ENCODE measurements around the gene ASIC3.

The ASIC3 gene

GRCh38 chr7:151062399-151063211, 14.3 kb downstream of the ASIC3 start:
- DNase-seq (ENCODE audit: low read depth, low spot score), result no peak
- H3K4me3 ChIP-seq (ENCODE audit: low read length), result no peak overlapping the region

DNA sequence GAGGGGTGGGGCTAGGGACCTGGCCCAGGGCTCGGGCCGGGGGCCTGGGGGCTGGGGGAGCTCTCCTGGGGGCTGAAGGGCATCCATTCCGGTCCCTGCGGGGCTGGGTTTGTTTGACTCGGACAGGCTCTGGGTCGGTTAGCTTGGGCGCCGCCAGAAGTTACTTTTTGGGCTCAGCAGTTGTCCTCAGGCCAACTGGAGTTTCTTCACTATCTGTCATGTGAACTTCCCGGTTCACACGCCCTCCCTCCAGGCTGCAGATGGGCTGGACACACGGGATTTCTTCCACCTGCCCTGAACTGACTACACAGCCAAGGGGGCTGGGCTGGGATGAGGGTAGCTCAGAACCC, 14.9 kb downstream of the ASIC3 start:
- no peak for DNase-seq (ENCODE audit: low read depth, low spot score)
- H3K4me3 ChIP-seq (ENCODE audit: low read length), result no peak overlapping the region

DNA sequence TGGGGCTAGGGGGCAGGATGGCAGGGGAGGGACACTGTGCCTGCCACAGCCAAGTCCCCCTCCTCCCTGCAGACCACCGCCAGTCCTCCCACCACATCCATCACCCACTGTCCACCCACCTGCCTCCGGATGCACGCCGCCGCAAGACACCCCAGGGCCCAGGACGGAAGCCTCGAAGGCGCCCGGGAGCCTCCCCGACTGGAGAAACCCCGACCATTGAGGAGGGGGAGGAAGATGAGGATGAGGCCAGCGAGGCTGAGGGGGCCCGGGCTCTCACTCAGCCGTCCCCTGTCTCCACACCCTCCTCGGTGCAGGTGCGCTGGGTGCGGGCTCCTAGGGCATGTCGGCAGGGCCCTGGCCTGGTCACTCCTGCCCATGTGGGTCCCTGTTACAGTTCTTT, 16.1 kb downstream of the ASIC3 start:
- no peak for DNase-seq (ENCODE audit: low read depth, low spot score)
- no peak overlapping the region for H3K4me3 ChIP-seq (ENCODE audit: low read length)

DNA sequence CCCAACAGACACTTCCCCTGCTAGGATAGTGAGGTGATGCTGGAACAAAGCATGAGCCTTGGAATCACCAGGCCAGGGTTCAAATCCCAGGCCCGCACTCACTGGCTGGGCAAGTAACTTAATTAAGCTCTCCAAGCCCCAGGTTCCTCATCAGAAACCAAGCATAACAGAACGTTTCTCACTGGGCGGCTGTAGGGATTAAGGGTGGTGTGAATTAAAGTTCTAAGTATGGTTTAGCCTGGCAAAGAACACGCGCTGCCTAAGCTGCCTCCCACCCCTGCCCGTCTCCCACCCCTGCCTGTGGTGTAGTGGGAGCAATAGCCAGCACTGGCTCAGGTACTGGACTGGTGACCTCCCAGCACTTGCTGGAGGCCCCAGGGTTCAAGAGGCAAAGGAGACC, 16.7 kb downstream of the ASIC3 start:
- no peak overlapping the region for H3K4me3 ChIP-seq (ENCODE audit: low read length)
- DNase-seq (ENCODE audit: low read depth, low spot score), result no peak

GRCh38 chr7:151065516-151065915, 17.2 kb downstream of the ASIC3 start:
- no peak for DNase-seq (ENCODE audit: low read depth, low spot score)
- no peak overlapping the region for H3K4me3 ChIP-seq (ENCODE audit: low read length)

- DNase-seq (ENCODE audit: low read depth, low spot score), result no peak
- H3K4me3 ChIP-seq (ENCODE audit: low read length), result no peak overlapping the region
Observed at GRCh38 chr7:151066273-151066974, 18.1 kb downstream of the ASIC3 start.

DNA sequence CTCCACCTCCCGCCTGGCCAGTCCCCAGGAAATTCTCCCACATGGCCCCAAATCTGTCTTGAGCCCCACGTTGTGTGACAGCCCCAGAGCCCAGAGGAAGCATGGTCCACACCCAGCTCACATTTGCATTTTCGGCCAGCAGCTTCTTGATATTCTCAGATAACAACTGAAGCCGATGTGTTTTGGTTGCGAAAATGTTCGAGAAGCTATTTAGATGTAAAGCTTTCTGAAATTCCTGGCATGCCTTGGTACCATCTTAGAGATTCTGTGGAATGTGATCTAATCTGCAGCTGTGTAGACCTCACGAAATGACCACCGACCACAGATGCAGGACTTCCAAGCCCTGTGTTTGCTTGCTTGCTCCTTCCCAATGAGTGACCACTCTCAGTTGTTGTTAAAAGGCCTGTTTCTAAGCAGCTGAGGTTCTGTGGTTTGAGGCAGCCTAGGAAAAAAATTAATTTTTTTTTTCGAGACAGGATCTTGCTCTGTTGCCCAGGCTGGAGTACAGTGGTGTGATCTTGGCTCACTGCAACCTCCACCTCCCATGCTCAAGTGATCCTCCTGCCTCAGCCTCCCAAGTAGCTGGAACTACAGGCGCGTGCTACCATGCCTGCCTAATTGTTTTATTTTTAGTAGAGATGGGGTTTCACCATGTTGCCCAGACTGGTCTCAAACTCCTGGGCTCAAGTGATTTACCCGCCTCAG, 19.9 kb downstream of the ASIC3 start:
- no peak for DNase-seq (ENCODE audit: low read depth, low spot score)
- H3K4me3 ChIP-seq (ENCODE audit: low read length), result no peak overlapping the region

DNA sequence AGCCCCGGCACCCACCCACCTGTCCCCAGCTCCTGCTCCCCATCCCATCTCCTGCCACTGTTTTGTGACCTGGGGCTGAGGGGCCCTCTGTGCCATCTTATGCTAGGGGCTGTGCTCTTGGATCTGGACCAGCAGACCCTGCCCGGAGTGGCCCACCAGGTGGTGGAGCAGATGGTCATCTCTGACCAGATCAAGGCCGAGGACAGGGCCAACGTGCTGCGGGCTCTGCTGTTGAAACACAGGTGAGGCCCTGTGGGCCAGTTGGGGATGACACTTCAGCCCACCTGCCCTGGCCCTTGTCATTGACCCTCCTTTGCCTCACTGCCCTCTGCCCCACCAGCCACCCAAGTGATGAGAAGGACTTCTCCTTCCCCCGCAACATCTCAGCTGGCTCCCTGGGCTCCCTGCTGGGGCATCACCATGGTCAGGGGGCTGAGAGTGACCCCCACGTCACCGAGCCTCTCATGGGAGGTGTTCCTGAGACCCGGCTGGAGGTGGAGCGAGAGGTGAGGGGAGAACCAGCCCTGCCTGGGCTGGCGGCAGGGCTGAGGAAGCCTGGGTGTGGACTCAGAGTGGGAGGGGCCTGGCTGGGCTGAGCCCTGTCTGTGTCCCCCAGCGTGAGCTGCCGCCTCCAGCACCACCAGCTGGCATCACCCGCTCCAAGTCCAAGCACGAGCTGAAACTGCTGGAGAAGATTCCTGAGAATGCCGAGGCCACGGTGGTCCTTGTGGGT, 21.7 kb downstream of the ASIC3 start:
- no peak for DNase-seq (ENCODE audit: low read depth, low spot score)
- no peak overlapping the region for H3K4me3 ChIP-seq (ENCODE audit: low read length)

DNA sequence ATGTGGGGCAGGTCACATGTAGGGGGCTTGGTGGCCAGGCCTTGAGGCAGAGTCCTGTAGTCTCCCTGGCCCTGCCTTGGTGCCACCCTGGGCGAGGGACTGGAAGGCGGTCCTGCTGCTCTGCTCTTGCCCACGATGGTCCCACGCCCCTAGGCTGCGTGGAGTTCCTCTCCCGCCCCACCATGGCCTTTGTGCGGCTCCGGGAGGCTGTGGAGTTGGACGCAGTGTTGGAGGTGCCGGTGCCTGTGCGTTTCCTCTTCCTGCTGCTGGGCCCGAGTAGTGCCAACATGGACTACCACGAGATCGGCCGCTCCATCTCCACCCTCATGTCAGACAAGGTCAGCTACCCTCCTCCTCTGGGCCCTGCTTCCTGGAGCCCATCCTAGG, 22.2 kb downstream of the ASIC3 start:
- DNase-seq (ENCODE audit: low read depth, low spot score), result no peak
- no peak overlapping the region for H3K4me3 ChIP-seq (ENCODE audit: low read length)

- no peak overlapping the region for H3K4me3 ChIP-seq (ENCODE audit: low read length)
- no peak for DNase-seq (ENCODE audit: low read depth, low spot score)
Observed at GRCh38 chr7:151071032-151071866, 22.9 kb downstream of the ASIC3 start.

- no peak overlapping the region for H3K4me3 ChIP-seq (ENCODE audit: low read length)
- DNase-seq (ENCODE audit: low read depth, low spot score), result no peak
Observed at GRCh38 chr7:151073990-151074389, 25.7 kb downstream of the ASIC3 start.

GRCh38 chr7:151074817-151075661, 26.7 kb downstream of the ASIC3 start:
- no peak overlapping the region for H3K4me3 ChIP-seq (ENCODE audit: low read length)
- DNase-seq (ENCODE audit: low read depth, low spot score), result no peak

DNA sequence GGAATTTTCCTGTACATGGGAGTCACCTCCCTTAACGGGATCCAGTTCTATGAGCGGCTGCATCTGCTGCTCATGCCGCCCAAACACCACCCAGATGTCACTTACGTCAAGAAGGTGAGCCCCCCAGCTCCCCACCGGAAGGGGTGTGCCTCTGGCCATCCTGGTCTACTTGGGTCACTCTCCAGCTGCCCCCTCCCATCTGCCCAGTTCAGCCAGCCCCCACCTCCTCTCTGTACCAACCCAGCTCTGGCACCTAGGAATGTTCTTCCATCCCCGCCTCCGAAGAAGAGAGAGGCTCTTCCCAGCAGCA, 27.3 kb downstream of the ASIC3 start:
- no peak overlapping the region for H3K4me3 ChIP-seq (ENCODE audit: low read length)
- no peak for DNase-seq (ENCODE audit: low read depth, low spot score)

GRCh38 chr7:151075978-151076426, 27.7 kb downstream of the ASIC3 start:
- H3K4me3 ChIP-seq (ENCODE audit: low read length), result no peak overlapping the region
- DNase-seq (ENCODE audit: low read depth, low spot score), result no peak

- H3K4me3 ChIP-seq (ENCODE audit: low read length), result no peak overlapping the region
- DNase-seq (ENCODE audit: low read depth, low spot score), result no peak
Observed at GRCh38 chr7:151076863-151077704, 28.8 kb downstream of the ASIC3 start.

DNA sequence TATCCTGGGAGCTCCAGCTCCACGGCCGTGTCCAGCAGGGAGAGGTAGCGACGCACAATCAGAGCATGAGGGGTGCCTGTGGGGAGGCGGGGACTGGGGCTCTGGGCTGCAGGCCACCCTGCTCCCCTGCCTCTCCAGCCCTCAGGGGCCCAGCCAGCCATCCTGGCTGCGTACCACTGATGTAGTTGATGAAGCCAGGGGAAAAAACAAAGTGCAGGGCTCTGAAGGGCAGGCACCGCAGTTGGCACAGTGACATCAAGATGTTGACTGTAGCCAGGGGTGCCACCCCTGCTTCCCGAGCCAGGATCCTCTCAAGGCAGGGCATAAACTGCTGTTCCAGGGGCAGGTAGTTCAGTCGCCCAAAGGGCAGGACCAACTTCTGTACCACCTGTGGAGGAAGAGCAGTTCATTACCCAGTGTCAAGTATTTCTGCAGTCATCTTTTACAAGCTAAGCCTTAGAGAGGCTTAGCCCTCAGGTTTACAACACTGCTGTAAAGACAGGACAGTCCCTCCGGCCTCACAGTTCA, 29.4 kb downstream of the ASIC3 start:
- H3K4me3 ChIP-seq (ENCODE audit: low read length), result no peak overlapping the region
- DNase-seq (ENCODE audit: low read depth, low spot score), result no peak

All from Jurkat, Clone E6-1 (cell line).